NCI-H446 treated with DMSO at 0.1 percent for 48 hours (cell line): ENCODE data around the gene MAGEB2.
"Not testable (repeated sequence)": the region's sequence is repeated elsewhere in the genome, so short reads cannot be mapped to it uniquely, and the experiment has no call there.

ENCODE experiments used
- DNase-seq: peaks from one replicate; lab custom pipeline; 2025; lab: John Stamatoyannopoulos, UW

MAGEB2 gene

GRCh38 chrX:30215357-30215843, at the start of gene MAGEB2:
TSS of gene MAGEB2 (plus strand) at chrX:30215563. CDS start at chrX:30218581, 3,018 bp downstream.
- DNase-seq, result no peak

- no peak for DNase-seq
Observed at GRCh38 chrX:30170900-30171299, 44.5 kb upstream of the MAGEB2 start.

- no peak for DNase-seq
Observed at GRCh38 chrX:30181353-30181752, 34.0 kb upstream of the MAGEB2 start.

DNA sequence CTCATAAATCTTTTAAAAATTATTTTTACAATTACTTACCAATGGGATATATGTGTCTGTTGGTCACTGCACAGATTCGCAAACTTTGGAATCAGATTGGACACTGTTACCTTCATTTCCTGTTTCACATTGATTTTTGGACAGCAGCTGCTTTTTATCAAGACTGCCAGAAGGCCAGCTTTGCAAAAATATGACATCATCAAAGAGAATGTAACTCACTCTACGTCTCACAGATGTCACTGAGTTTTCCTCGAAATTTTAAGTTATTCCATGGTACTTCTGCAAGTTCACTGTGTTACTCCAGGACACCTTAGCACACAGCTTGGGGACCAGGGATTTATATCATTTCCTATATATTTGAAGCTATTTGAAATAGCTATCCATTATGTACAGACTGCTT, 31.8 kb upstream of the MAGEB2 start:
- no peak for DNase-seq

- DNase-seq, result no peak
Observed at GRCh38 chrX:30190426-30190825, 24.9 kb upstream of the MAGEB2 start.

DNA sequence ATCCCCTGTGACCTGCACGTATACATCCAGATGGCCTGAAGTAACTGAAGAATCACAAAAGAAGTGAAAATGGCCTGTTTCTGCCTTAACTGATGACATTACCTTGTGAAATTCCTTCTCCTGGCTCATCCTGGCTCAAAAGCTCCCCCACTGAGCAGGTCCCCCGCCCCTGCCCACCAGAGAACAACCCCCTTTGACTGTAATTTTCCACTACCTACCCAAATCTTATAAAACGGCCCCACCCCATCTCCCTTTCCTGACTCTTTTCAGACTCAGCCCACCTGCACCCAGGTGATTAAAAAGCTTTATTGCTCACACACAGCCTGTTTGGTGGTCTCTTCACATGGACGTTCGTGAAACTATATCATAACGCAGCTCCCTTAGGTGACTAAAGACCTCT, 21.5 kb upstream of the MAGEB2 start:
- not testable (repeated sequence) for DNase-seq

- DNase-seq, result no peak
Observed at GRCh38 chrX:30196322-30196721, 19.0 kb upstream of the MAGEB2 start.

DNA sequence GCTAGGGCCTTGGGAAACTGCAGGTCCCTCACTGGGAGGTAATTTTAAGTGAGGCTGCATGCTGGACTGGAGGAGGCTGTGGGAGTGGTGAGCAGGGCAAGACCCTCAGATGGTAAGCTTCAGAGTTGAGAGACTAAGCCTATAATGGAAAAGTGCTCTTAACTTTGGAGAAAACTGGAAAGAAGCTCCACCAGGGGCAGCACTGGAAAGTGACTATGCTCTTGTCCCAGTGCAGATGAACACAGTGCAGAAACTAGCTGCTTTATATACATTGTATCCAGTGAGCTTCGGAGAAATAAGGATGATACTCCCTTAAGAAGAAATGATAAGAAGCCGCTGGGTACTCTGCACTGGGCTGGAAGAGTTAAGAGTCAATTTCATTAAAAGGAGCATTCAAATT, 3.2 kb upstream of the MAGEB2 start:
- no peak for DNase-seq

- DNase-seq, result no peak
Observed at GRCh38 chrX:30217465-30217864, 2.1 kb downstream of the MAGEB2 start.

- DNase-seq, result no peak
Observed at GRCh38 chrX:30219372-30219771, 4.0 kb downstream of the MAGEB2 start.

DNA sequence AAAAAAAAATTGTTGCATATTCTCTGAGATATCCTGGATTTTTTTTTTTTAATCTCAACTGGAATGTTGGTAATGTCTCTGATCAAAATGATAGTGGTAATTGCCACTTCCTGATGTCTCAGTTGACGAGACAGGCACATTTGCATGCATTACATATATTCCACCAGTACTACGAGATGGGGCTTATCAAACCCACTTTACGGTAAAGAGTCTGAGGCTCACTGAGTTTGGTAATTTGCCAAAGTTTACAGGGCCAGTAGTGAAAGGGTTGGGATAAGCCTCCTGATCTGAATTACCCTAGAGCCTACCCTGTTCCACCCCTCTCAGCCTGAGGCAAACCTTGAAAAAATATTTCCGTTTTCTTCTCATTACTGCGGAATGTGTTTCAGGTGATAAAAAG, 5.3 kb downstream of the MAGEB2 start:
- no peak for DNase-seq

- DNase-seq, result no peak
Observed at GRCh38 chrX:30224536-30224935, 9.2 kb downstream of the MAGEB2 start.

DNA sequence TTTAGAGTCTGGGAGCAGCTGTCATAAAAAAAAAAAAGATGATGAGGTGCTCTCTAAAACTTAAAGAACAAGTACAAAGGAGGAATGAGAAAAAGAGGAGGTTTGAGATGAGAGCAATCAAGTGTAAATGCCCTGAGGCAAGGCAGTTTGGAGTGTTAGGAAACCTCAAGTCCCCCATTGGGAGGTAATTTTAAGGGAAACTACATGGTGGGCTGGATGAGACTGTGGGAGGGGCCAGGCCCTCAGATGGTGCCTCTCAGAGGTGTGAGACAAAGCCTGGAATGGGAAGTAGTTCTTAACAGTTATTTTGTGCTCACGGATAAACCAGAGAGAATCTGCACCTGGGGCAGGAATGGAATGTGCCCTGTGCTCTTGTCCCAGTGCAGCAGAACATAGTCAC, 13.2 kb downstream of the MAGEB2 start:
- DNase-seq, result no peak

GRCh38 chrX:30230395-30230794, 15.0 kb downstream of the MAGEB2 start, which contains the start of gene MAGEB3:
TSS of gene MAGEB3 (plus strand) at chrX:30230657. CDS start at chrX:30235925, 5,268 bp downstream.
- no peak for DNase-seq

- no peak for DNase-seq
Observed at GRCh38 chrX:30241724-30242415, 26.5 kb downstream of the MAGEB2 start, which contains the start of gene MAGEB4. TSS of gene MAGEB4 (plus strand) at chrX:30242000. CDS start at chrX:30242136, 136 bp downstream.

GRCh38 chrX:30246769-30247489, 31.6 kb downstream of the MAGEB2 start, which contains the start of gene MAGEB1:
TSS of gene MAGEB1 (plus strand) at chrX:30247146. CDS start at chrX:30250494, 3,348 bp downstream.
- no peak for DNase-seq

- DNase-seq, result no peak
Observed at GRCh38 chrX:30248854-30249253, 33.5 kb downstream of the MAGEB2 start.

GRCh38 chrX:30253257-30253656, 37.9 kb downstream of the MAGEB2 start:
- DNase-seq, result no peak

GRCh38 chrX:30259927-30260326, 44.6 kb downstream of the MAGEB2 start:
- no peak for DNase-seq

GRCh38 chrX:30261012-30261411, 45.6 kb downstream of the MAGEB2 start:
- DNase-seq, result no peak

GRCh38 chrX:30262763-30263162, 47.4 kb downstream of the MAGEB2 start:
- DNase-seq, result no peak
